ENCODE data around the gene ZNG1E.
"Not testable (repeated sequence)": the region's sequence is repeated elsewhere in the genome, so short reads cannot be mapped to it uniquely, and the experiment has no call there.

ZNG1E gene

DNA sequence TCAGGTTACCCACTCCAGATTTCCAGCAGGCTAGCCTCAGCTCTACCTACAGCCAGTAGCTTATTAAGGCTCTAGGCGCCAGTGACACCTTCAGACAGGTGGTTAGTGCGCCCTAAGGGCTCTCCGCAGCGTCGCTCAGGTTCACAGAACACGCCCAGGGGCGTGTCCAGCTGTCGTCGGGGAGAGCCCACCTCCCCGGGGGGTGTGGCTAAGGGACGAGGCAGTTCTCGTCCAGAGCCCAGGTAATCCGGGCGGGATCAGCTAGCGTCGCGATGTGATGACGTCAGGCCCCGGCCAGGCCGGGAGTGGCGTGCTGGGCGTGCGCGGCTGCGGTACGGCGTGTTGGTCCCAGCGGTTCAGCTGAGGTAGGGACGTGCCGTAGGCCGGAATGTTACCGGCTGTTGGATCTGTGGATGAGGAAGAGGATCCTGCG is at the start of gene ZNG1E:
Gene ZNG1E, plus strand, starts transcription at position 340 of the 433 bp plus-strand sequence. Its CDS starts 49 bp downstream, at position 389.
- peak; percentile 31 for DNase-seq (ENCODE audit: low read depth)

- not testable (repeated sequence) for DNase-seq (ENCODE audit: low read depth)
Observed at GRCh38 chr9:65673579-65673978, 2.1 kb upstream of the ZNG1E start.

GRCh38 chr9:65675018-65675417 is 710 bp upstream of the ZNG1E start:
- not testable (repeated sequence) for DNase-seq (ENCODE audit: low read depth)

DNA sequence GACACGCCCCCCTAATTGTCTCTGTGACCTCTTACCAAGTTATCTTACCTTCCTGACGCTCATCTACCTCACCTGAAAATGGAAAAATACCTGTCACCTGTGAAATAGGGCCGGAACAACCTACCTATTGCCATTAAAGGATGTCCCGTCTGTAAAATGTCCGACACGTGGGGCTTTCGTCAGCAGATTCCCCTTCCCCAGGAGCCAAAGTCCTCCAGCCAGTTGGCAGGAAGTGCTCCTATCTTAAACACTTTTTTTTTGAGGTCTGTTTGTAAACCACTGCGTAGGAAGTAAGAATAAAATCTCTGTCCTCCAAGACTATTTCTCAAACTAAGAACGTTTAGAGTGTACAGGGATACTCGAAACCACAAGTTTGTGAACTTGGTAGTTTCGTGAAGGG is 661 bp downstream of the ZNG1E start:
- DNase-seq (ENCODE audit: low read depth), result not testable (repeated sequence)

GRCh38 chr9:65678533-65678932 is 2.8 kb downstream of the ZNG1E start:
- not testable (repeated sequence) for DNase-seq (ENCODE audit: low read depth)

DNA sequence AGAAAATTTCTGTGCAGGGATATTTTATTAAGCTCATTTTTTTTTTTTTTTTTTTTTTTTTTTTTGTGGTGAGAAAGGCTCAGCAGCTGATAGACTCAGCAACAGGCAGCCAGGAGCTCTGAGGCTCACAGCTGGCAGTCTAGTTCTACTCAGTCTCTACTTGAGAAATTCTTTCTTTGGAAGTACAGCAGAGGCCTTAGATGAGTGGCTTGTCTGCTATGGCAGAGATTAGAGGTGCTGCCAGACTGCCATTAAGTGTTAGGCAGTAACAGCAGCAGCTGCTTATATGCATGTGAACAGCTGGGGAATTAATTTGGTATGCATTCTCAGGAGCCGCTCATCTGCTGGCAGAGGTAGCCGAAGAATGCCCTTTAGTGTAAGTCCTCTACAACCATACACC is 27.8 kb downstream of the ZNG1E start:
- not testable (repeated sequence) for DNase-seq (ENCODE audit: low read depth)

- DNase-seq (ENCODE audit: low read depth), result not testable (repeated sequence)
Observed at GRCh38 chr9:65714445-65714844, 38.7 kb downstream of the ZNG1E start.

DNA sequence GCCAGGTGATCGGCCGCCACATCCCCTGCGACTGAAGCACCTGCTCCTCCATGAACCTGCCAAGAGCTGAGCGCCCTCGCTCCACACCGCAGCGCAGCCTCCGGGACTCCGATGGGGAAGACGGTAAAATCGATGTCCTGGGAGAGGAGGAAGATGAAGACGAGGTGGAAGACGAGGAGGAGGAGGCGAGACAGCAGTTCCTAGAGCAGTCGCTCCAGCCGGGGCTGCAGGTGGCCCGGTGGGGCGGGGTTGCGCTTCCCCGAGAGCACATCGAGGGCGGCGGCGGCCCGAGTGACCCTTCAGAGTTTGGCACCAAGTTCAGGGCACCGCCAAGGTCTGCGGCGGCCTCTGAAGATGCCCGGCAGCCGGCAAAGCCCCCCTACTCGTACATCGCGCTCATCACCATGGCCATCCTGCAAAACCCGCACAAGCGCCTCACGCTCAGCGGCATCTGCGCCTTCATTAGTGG is 61.4 kb downstream of the ZNG1E start, which contains the start of gene FOXD4L4:
Gene FOXD4L4, plus strand, starts transcription at position 51 of the 469 bp plus-strand sequence. Its CDS starts 0 bp downstream, at position 51.
- not testable (repeated sequence) for DNase-seq (ENCODE audit: low read depth)

- not testable (repeated sequence) for DNase-seq (ENCODE audit: low read depth)
Observed at GRCh38 chr9:65738133-65738532, 62.4 kb downstream of the ZNG1E start.
